Activated naive CD8-positive, alpha-beta T cell (primary cell): ENCODE results near the gene MVP.
"Not testable (repeated sequence)": the region's sequence is repeated elsewhere in the genome, so short reads cannot be mapped to it uniquely, and the experiment has no call there.

ENCODE experiments used
- H3K27ac Mint-ChIP-seq: one replicate; pipeline ENCODE4 v1.8.0; 2021; ENCODE audit warnings: mixed read lengths
- H3K27me3 Mint-ChIP-seq: one replicate; pipeline ENCODE4 v1.8.0; 2021; ENCODE audit warnings: mixed read lengths
- H3K36me3 Mint-ChIP-seq: one replicate; pipeline ENCODE4 v1.8.0; 2021; ENCODE audit warnings: mixed read lengths
- H3K4me1 Mint-ChIP-seq: one replicate; pipeline ENCODE4 v1.8.0; 2021; ENCODE audit warnings: low read depth, mixed read lengths
- H3K4me3 Mint-ChIP-seq: one replicate; pipeline ENCODE4 v1.8.0; 2021; ENCODE audit warnings: mild to moderate bottlenecking, mixed read lengths
- H3K9me3 Mint-ChIP-seq: one replicate; pipeline ENCODE4 v1.8.0; 2021; ENCODE audit warnings: low read depth, mixed read lengths

Gene MVP

GRCh38 chr16:29819506-29819905 lies 756 bp upstream of the MVP start:
- Mint-ChIP-seq H3K27ac (peak overlapping the region; percentile 91), H3K36me3 (peaks cover 5% of the 10 kb centered on the region), H3K4me1 (peaks cover 66% of the 10 kb centered on the region), H3K4me3 (peak overlapping the region; percentile 95), H3K9me3 (no peaks in the 10 kb centered on the region), H3K27me3 (no peaks in the 10 kb centered on the region)

GRCh38 chr16:29820730-29821642 lies 724 bp downstream of the MVP start:
- Mint-ChIP-seq H3K4me1 (peaks cover 70% of the 10 kb centered on the region), H3K4me3 (peak overlapping the region; percentile 95), H3K36me3 (peaks cover 5% of the 10 kb centered on the region), H3K27ac (peak overlapping the region; percentile 91), H3K27me3 (no peaks in the 10 kb centered on the region), H3K9me3 (no peaks in the 10 kb centered on the region)

- Mint-ChIP-seq H3K27ac (peak overlapping the region; percentile 91), H3K27me3 (no peaks in the 10 kb centered on the region), H3K4me3 (peak overlapping the region; percentile 95), H3K9me3 (no peaks in the 10 kb centered on the region), H3K4me1 (peaks cover 76% of the 10 kb centered on the region), H3K36me3 (peaks cover 5% of the 10 kb centered on the region)
Measured at GRCh38 chr16:29821643-29822115, 1.4 kb downstream of the MVP start.

- H3K36me3 Mint-ChIP-seq = no peaks in the 10 kb centered on the region
- H3K27ac Mint-ChIP-seq = peak overlapping the region; percentile 88
- peak overlapping the region; percentile 64 for H3K4me3 Mint-ChIP-seq
- no peaks in the 10 kb centered on the region for H3K27me3 Mint-ChIP-seq
- H3K4me1 Mint-ChIP-seq = peaks cover 77% of the 10 kb centered on the region
- H3K9me3 Mint-ChIP-seq = no peaks in the 10 kb centered on the region
Measured at GRCh38 chr16:29824589-29825144, 4.4 kb downstream of the MVP start.

- Mint-ChIP-seq H3K27me3 (no peaks in the 10 kb centered on the region), H3K4me3 (peak overlapping the region; percentile 64), H3K4me1 (peaks cover 75% of the 10 kb centered on the region), H3K27ac (peak overlapping the region; percentile 88), H3K36me3 (no peaks in the 10 kb centered on the region), H3K9me3 (no peaks in the 10 kb centered on the region)
Measured at GRCh38 chr16:29825145-29826044, 5.1 kb downstream of the MVP start.

- H3K4me3 Mint-ChIP-seq = peak overlapping the region; percentile 79
- H3K27me3 Mint-ChIP-seq = no peaks in the 10 kb centered on the region
- peaks cover 72% of the 10 kb centered on the region for H3K4me1 Mint-ChIP-seq
- no peaks in the 10 kb centered on the region for H3K36me3 Mint-ChIP-seq
- peak overlapping the region; percentile 94 for H3K27ac Mint-ChIP-seq
- H3K9me3 Mint-ChIP-seq = no peaks in the 10 kb centered on the region
Measured at GRCh38 chr16:29826342-29826695, 6.1 kb downstream of the MVP start.

- H3K27me3 Mint-ChIP-seq = no peaks in the 10 kb centered on the region
- H3K9me3 Mint-ChIP-seq = no peaks in the 10 kb centered on the region
- H3K36me3 Mint-ChIP-seq = peaks cover 3% of the 10 kb centered on the region
- H3K27ac Mint-ChIP-seq = no peak overlapping the region
- H3K4me3 Mint-ChIP-seq = no peak overlapping the region
- peaks cover 44% of the 10 kb centered on the region for H3K4me1 Mint-ChIP-seq
Measured at GRCh38 chr16:29830774-29831173, 10.5 kb downstream of the MVP start.

- H3K27ac Mint-ChIP-seq = no peak overlapping the region
- peaks cover 37% of the 10 kb centered on the region for H3K4me1 Mint-ChIP-seq
- peaks cover 3% of the 10 kb centered on the region for H3K36me3 Mint-ChIP-seq
Measured at GRCh38 chr16:29831490-29831889, 11.2 kb downstream of the MVP start.

GRCh38 chr16:29833219-29833618 lies 13.0 kb downstream of the MVP start:
- not testable (repeated sequence) for H3K4me3 Mint-ChIP-seq, H3K9me3 Mint-ChIP-seq, H3K36me3 Mint-ChIP-seq, H3K27ac Mint-ChIP-seq, H3K27me3 Mint-ChIP-seq
- peaks cover 24% of the 10 kb centered on the region for H3K4me1 Mint-ChIP-seq

More at GRCh38 chr16:29831490-29831889, 11.2 kb downstream of the MVP start:
- Mint-ChIP-seq H3K27me3 (no peaks in the 10 kb centered on the region), H3K9me3 (no peaks in the 10 kb centered on the region), H3K4me3 (no peak overlapping the region)

GRCh38 chr16:29834079-29834478 lies 13.8 kb downstream of the MVP start:
- Mint-ChIP-seq H3K4me3 (no peak overlapping the region), H3K36me3 (peaks cover 3% of the 10 kb centered on the region), H3K9me3 (no peaks in the 10 kb centered on the region), H3K4me1 (peaks cover 18% of the 10 kb centered on the region), H3K27me3 (no peaks in the 10 kb centered on the region), H3K27ac (peak overlapping the region; percentile 41)

GRCh38 chr16:29835926-29836325 lies 15.7 kb downstream of the MVP start:
- Mint-ChIP-seq H3K27ac (peak overlapping the region; percentile 34), H3K4me1 (peaks cover 6% of the 10 kb centered on the region), H3K4me3 (no peak overlapping the region), H3K27me3 (no peaks in the 10 kb centered on the region), H3K9me3 (no peaks in the 10 kb centered on the region), H3K36me3 (peaks cover 3% of the 10 kb centered on the region)

GRCh38 chr16:29836623-29837022 lies 16.4 kb downstream of the MVP start:
- Mint-ChIP-seq H3K27ac (no peak overlapping the region), H3K9me3 (no peaks in the 10 kb centered on the region), H3K4me1 (peaks cover 6% of the 10 kb centered on the region), H3K36me3 (peaks cover 3% of the 10 kb centered on the region), H3K27me3 (no peaks in the 10 kb centered on the region), H3K4me3 (no peak overlapping the region)

GRCh38 chr16:29837841-29838240 lies 17.6 kb downstream of the MVP start:
- Mint-ChIP-seq H3K36me3 (no peaks in the 10 kb centered on the region), H3K27me3 (no peaks in the 10 kb centered on the region), H3K4me3 (no peak overlapping the region), H3K9me3 (no peaks in the 10 kb centered on the region), H3K4me1 (peaks cover 2% of the 10 kb centered on the region), H3K27ac (no peak overlapping the region)

GRCh38 chr16:29839822-29840221 lies 19.6 kb downstream of the MVP start:
- Mint-ChIP-seq H3K9me3 (no peaks in the 10 kb centered on the region), H3K4me3 (no peak overlapping the region), H3K36me3 (no peaks in the 10 kb centered on the region), H3K4me1 (no peaks in the 10 kb centered on the region), H3K27ac (no peak overlapping the region), H3K27me3 (no peaks in the 10 kb centered on the region)

GRCh38 chr16:29840240-29840639 lies 20.0 kb downstream of the MVP start:
- Mint-ChIP-seq H3K9me3 (no peaks in the 10 kb centered on the region), H3K36me3 (no peaks in the 10 kb centered on the region), H3K27ac (peak overlapping the region; percentile 6), H3K4me3 (no peak overlapping the region), H3K27me3 (no peaks in the 10 kb centered on the region), H3K4me1 (no peaks in the 10 kb centered on the region)
